Endothelial cell of umbilical vein (primary cell): ENCODE data around the gene IRF2BP1. TPM values are rescaled to one million over a fixed set of nuclear protein-coding genes. Genes with fewer than 3 reads are reported as not detected.

Experiments used
- BruUV-seq: library from RNA; stranded (reverse); fragments of 400-500 nt; replicated peaks from 2 replicates; lab custom pipeline; 2021; lab: Mats Ljungman, UMichigan
- CTCF ChIA-PET: fragments of 300-600, 350-600 bp; sonication (Branson Sonifier 250); formaldehyde crosslinking; loops from one replicate; lab custom pipeline; 2021; ENCODE audit warnings: antibody characterized with exemption, inconsistent platforms; lab: Charles Lee
- POLR2A ChIA-PET: fragments of 300-600, 350-600 bp; sonication (Branson Sonifier 250); formaldehyde crosslinking; loops from one replicate; lab custom pipeline; 2021; ENCODE audit warnings: antibody characterized with exemption, inconsistent platforms; lab: Charles Lee
- DNase-seq: peaks from one replicate; pipeline ENCODE4 v3.0.0-alpha.2; 2011; ENCODE audit warnings: low read depth, low spot score
- FAIRE-seq: peaks from 2 replicates; lab custom pipeline; 2011; peaks lifted over from hg19 to GRCh38; lab: Jason Lieb, UNC
- H2AFZ ChIP-seq: 2 replicates; pipeline ENCODE4 v1.6.0; 2012; ENCODE audit warnings: low read depth, low read length, control low read depth, inconsistent platforms
- H3K27ac ChIP-seq: 2 replicates; pipeline ENCODE4 v1.5.1; 2011; ENCODE audit warnings: low read depth, mild to moderate bottlenecking, control low read depth, low read length, moderate library complexity; ENCODE audit not compliant: insufficient read depth
- H3K27me3 ChIP-seq, 2 experiments: 2 replicates each; pipeline versions ENCODE4 v1.6.0 to v1.6.1; 2011; ENCODE audit warnings: low read length in 2 of 2, mixed read lengths in 1 of 2; ENCODE audit not compliant: control insufficient read depth in 2 of 2, insufficient read depth in 2 of 2
- H3K36me3 ChIP-seq, 2 experiments: 2 replicates in 1 of 2; 3 replicates in 1 of 2; pipeline ENCODE4 v1.5.1; 2011; ENCODE audit warnings: low read length in 2 of 2, mild to moderate bottlenecking in 1 of 2, moderate library complexity in 1 of 2; ENCODE audit not compliant: control insufficient read depth in 2 of 2, insufficient read depth in 2 of 2; ENCODE audit errors: extremely low read depth in 1 of 2
- H3K4me1 ChIP-seq: 3 replicates; pipeline ENCODE4 v1.5.1; 2011; ENCODE audit warnings: mild to moderate bottlenecking, low read length; ENCODE audit not compliant: control insufficient read depth, insufficient read depth; ENCODE audit errors: extremely low read depth
- H3K4me2 ChIP-seq: 2 replicates; pipeline ENCODE4 v1.6.1; 2011; ENCODE audit warnings: low read length, control low read depth, mixed read lengths; ENCODE audit not compliant: insufficient read depth
- H3K4me3 ChIP-seq, 3 experiments: fragments of 200-600 bp in 1 of 3; sonication (generic), shearing (Covaris generic) in 1 of 3; replicated peaks in 1 of 3; 2 replicates each; pipeline ENCODE4 v1.5.1; 2011 to 2016; ENCODE audit warnings: control low read depth in 3 of 3, low read length in 3 of 3, mild to moderate bottlenecking in 2 of 3, inconsistent platforms in 1 of 3, low read depth in 1 of 3, moderate library complexity in 1 of 3; ENCODE audit not compliant: insufficient read depth in 1 of 3
- H3K79me2 ChIP-seq: 2 replicates; pipeline ENCODE4 v1.6.0; 2012; ENCODE audit warnings: low read length, inconsistent platforms; ENCODE audit not compliant: control insufficient read depth, insufficient read depth
- H3K9ac ChIP-seq: replicated peaks from 2 replicates; pipeline ENCODE3; 2011; ENCODE audit warnings: low read length, control low read depth; ENCODE audit not compliant: insufficient read depth; ENCODE audit errors: extremely low read depth
- H3K9me1 ChIP-seq: replicated peaks from 3 replicates; pipeline ENCODE4 v1.6.0; 2011; ENCODE audit warnings: mild to moderate bottlenecking, low read length; ENCODE audit not compliant: control insufficient read depth, insufficient read depth; ENCODE audit errors: extremely low read depth
- H3K9me3 ChIP-seq: replicated peaks from 2 replicates; pipeline ENCODE4 v1.5.1; 2012; ENCODE audit warnings: low read length, inconsistent platforms; ENCODE audit not compliant: control insufficient read depth, insufficient read depth
- H4K20me1 ChIP-seq: replicated peaks from 2 replicates; pipeline ENCODE3; 2011; ENCODE audit warnings: mild to moderate bottlenecking, low read length; ENCODE audit not compliant: control insufficient read depth, insufficient read depth; ENCODE audit errors: extremely low read depth
- EZH2 ChIP-seq: IDR thresholded peaks from 2 replicates; pipeline ENCODE4 v1.6.1; 2012; ENCODE audit warnings: borderline replicate concordance, low read depth, mild to moderate bottlenecking, moderate library complexity, low read length, inconsistent platforms; ENCODE audit not compliant: severe bottlenecking
- FOS ChIP-seq: IDR thresholded peaks from 2 replicates; pipeline ENCODE4 v1.6.1; 2011; ENCODE audit warnings: mild to moderate bottlenecking, low read length, moderate library complexity, borderline replicate concordance; ENCODE audit not compliant: insufficient read depth
- GATA2 ChIP-seq: IDR thresholded peaks from 2 replicates; pipeline ENCODE4 v1.7.0; 2011; ENCODE audit warnings: low read depth, mild to moderate bottlenecking, moderate library complexity, mixed read lengths, low read length; ENCODE audit not compliant: insufficient read length, insufficient read depth
- JUN ChIP-seq: IDR thresholded peaks from 2 replicates; pipeline ENCODE4 v1.6.1; 2011; ENCODE audit warnings: borderline replicate concordance, low read depth; ENCODE audit not compliant: insufficient read length, insufficient read depth
- MYC ChIP-seq: IDR thresholded peaks from one replicate; pipeline ENCODE4 v1.6.1; 2011; ENCODE audit warnings: mild to moderate bottlenecking, low read depth, low read length
- POLR2A ChIP-seq: IDR thresholded peaks from 2 replicates; pipeline ENCODE4 v1.6.1; 2012; ENCODE audit warnings: low read depth, mild to moderate bottlenecking, control low read depth, low read length
- POLR2AphosphoS5 ChIP-seq: IDR thresholded peaks from 2 replicates; pipeline ENCODE4 v1.6.1; 2012; ENCODE audit warnings: low read depth, mild to moderate bottlenecking, control low read depth, low read length, moderate library complexity; ENCODE audit not compliant: insufficient read depth
- dilution Hi-C: fragments of 300-500 bp; cut with MboI; formaldehyde crosslinking; loops from one replicate; pipeline ENCODE4 v1.15.0; 2019; ENCODE audit warnings: low sequenced_read_pairs; ENCODE audit not compliant: extremely low pct_ligation_motif_present
- intact Hi-C: fragments of 100-400 bp; cut with micrococcal nuclease; formaldehyde crosslinking; loops from one replicate; pipeline ENCODE4 v1.10.0; 2022
- polyA plus RNA-seq, 4 experiments: library from polyadenylated mRNA; depleted of rRNA in 3 of 4; stranded (reverse) in 3 of 4; unstranded in 1 of 4; fragments of >200 nt; gene quantifications; 2 replicates each; pipeline versions ENCODE4 v1.2.1 to v1.2.3, GENCODE V29; 2011 to 2012; ENCODE audit warnings: missing spikeins in 1 of 4
- total RNA-seq: library from RNA; stranded (reverse); gene quantifications from 2 replicates; pipeline ENCODE4 v1.2.3, GENCODE V29; 2021
- TF ChIP-seq, protein P1 (sequence below), 2 donors: IDR thresholded peaks; 1 replicate in 1 of 2; 2 replicates in 1 of 2; pipeline ENCODE4 v1.5.1; 2011; ENCODE audit warnings: low read length in 2 of 2, mild to moderate bottlenecking in 2 of 2, moderate library complexity in 2 of 2, control low read depth in 1 of 2, inconsistent platforms in 1 of 2, low read depth in 1 of 2; ENCODE audit not compliant: insufficient read depth in 1 of 2; ENCODE audit errors: extremely low read depth in 1 of 2
- TF ChIP-seq, protein P2 (sequence below): IDR thresholded peaks from 2 replicates; pipeline ENCODE4 v1.6.1; 2011; ENCODE audit not compliant: insufficient read depth, insufficient read length

IRF2BP1 gene
- total and polyA plus RNA-seq, 2 donors (not counting 3 experiments of a cell fraction or from before 2014, with no cell fraction given) = 12.3 to 17.5 TPM

GRCh38 chr19:45884682-45885555, 1.0 kb downstream of the IRF2BP1 start:
- CTCF ChIA-PET = interaction anchor here (1.1 to 3.3 kb wide), 4 partner anchors 21 to 131 kb away, joined by 3 to 21 read pairs (median 6); partner anchors contain the start of genes FOXA3 and SYMPK
- H3K4me3 ChIP-seq = peak overlapping the region; percentile 32 to 94 (median 57)
- intact Hi-C loops = no loop called here
- dilution Hi-C loops = no loop called here
- no peaks in the 10 kb centered on the region for H3K36me3 ChIP-seq
- H3K9ac ChIP-seq = peak overlapping the region; percentile 81
- H2AFZ ChIP-seq = no peak overlapping the region
- no peak for FAIRE-seq
- DNase-seq = no peak
- H3K27ac ChIP-seq = no peak overlapping the region
- no peaks in the 10 kb centered on the region for H4K20me1 ChIP-seq
- peak overlapping the region; percentile 66 for H3K4me2 ChIP-seq
- POLR2A ChIA-PET = no interaction called here
- no TSS peak for BruUV-seq
- TF ChIP-seq EZH2 (no peak), GATA2 (no peak), POLR2A (no peak), POLR2AphosphoS5 (no peak), MYC (no peak), JUN (no peak), FOS (no peak)
- TF ChIP-seq, protein P1, sequence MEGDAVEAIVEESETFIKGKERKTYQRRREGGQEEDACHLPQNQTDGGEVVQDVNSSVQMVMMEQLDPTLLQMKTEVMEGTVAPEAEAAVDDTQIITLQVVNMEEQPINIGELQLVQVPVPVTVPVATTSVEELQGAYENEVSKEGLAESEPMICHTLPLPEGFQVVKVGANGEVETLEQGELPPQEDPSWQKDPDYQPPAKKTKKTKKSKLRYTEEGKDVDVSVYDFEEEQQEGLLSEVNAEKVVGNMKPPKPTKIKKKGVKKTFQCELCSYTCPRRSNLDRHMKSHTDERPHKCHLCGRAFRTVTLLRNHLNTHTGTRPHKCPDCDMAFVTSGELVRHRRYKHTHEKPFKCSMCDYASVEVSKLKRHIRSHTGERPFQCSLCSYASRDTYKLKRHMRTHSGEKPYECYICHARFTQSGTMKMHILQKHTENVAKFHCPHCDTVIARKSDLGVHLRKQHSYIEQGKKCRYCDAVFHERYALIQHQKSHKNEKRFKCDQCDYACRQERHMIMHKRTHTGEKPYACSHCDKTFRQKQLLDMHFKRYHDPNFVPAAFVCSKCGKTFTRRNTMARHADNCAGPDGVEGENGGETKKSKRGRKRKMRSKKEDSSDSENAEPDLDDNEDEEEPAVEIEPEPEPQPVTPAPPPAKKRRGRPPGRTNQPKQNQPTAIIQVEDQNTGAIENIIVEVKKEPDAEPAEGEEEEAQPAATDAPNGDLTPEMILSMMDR (IDR thresholded peaks at IDR 0.05; ENCODE audit: extremely low read depth in 1 of 2, insufficient read depth in 1 of 2, low read depth in 1 of 2, low read length in 2 of 2) = no peak
- TF ChIP-seq, protein P2, sequence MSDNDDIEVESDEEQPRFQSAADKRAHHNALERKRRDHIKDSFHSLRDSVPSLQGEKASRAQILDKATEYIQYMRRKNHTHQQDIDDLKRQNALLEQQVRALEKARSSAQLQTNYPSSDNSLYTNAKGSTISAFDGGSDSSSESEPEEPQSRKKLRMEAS = no peak
- H3K27me3 ChIP-seq = no peaks in the 10 kb centered on the region
- no peaks in the 10 kb centered on the region for H3K9me3 ChIP-seq
- H3K79me2 ChIP-seq = peaks cover 3% of the 10 kb centered on the region
- H3K9me1 ChIP-seq = no peaks in the 10 kb centered on the region
- H3K4me1 ChIP-seq = peaks cover 10% of the 10 kb centered on the region
